SJSA1 (cell line): ENCODE data around the gene MAST4. TPM values are rescaled to one million over a fixed set of nuclear protein-coding genes. Genes with fewer than 3 reads are reported as not detected.

ENCODE experiments used
- DNase-seq, 2 experiments: peaks; one replicate each; pipeline ENCODE4 v3.0.0-alpha.2; 2015 to 2020; ENCODE audit warnings: low spot score in 2 of 2, low read depth in 1 of 2
- H3K27ac ChIP-seq: fragments of 250-450 bp; sonication (Bioruptor Pico); 2 replicates; pipeline ENCODE4 v1.5.1; 2020; ENCODE audit warnings: mild to moderate bottlenecking, moderate library complexity
- H3K27me3 ChIP-seq: fragments of 250-450 bp; sonication (Bioruptor Pico); replicated peaks from 2 replicates; pipeline ENCODE4 v1.5.1; 2020; ENCODE audit warnings: mild to moderate bottlenecking, moderate library complexity
- H3K36me3 ChIP-seq: fragments of 250-450 bp; sonication (Bioruptor Pico); 2 replicates; pipeline ENCODE4 v1.5.1; 2020; ENCODE audit warnings: mild to moderate bottlenecking
- H3K4me1 ChIP-seq: fragments of 250-450 bp; sonication (Bioruptor Pico); replicated peaks from 2 replicates; pipeline ENCODE4 v1.6.1; 2021; ENCODE audit warnings: mild to moderate bottlenecking
- H3K4me3 ChIP-seq: fragments of 250-450 bp; sonication (Bioruptor Pico); 2 replicates; pipeline ENCODE4 v1.5.1; 2020; ENCODE audit warnings: mild to moderate bottlenecking
- H3K9me3 ChIP-seq: fragments of 250-450 bp; sonication (Bioruptor Pico); replicated peaks from 2 replicates; pipeline ENCODE4 v1.5.1; 2020; ENCODE audit warnings: mild to moderate bottlenecking
- total RNA-seq: library from RNA; depleted of rRNA; stranded (reverse); fragments of >200 nt; shearing (Covaris generic); gene quantifications from 2 replicates; pipeline ENCODE4 v1.2.3, GENCODE V29; 2014

The MAST4 gene
- total RNA-seq, 1 experiment from 2014 or later, result 2.3 TPM

GRCh38 chr5:66874004-66874403 is 277.8 kb downstream of the MAST4 start:
- Histone ChIP-seq H3K9me3 (no peaks in the 10 kb centered on the region), H3K4me3 (no peak overlapping the region), H3K27ac (no peak overlapping the region), H3K27me3 (no peaks in the 10 kb centered on the region; the same call in 1 of the 2 replicates), H3K4me1 (no peaks in the 10 kb centered on the region), H3K36me3 (no peaks in the 10 kb centered on the region)
- no peak for DNase-seq

- Histone ChIP-seq H3K27ac (no peak overlapping the region), H3K4me1 (no peaks in the 10 kb centered on the region), H3K36me3 (no peaks in the 10 kb centered on the region), H3K27me3 (no peaks in the 10 kb centered on the region), H3K4me3 (no peak overlapping the region), H3K9me3 (no peaks in the 10 kb centered on the region)
- no peak for DNase-seq
These were observed 279.1 kb downstream of the MAST4 start for GRCh38 chr5:66875315-66875714.

GRCh38 chr5:66876266-66876807 is 280.1 kb downstream of the MAST4 start:
- Histone ChIP-seq H3K4me1 (no peaks in the 10 kb centered on the region), H3K27ac (no peak overlapping the region), H3K4me3 (no peak overlapping the region), H3K36me3 (no peaks in the 10 kb centered on the region), H3K9me3 (no peaks in the 10 kb centered on the region), H3K27me3 (no peaks in the 10 kb centered on the region)
- DNase-seq, result no peak

GRCh38 chr5:66877843-66878242 is 281.6 kb downstream of the MAST4 start:
- H3K36me3 ChIP-seq, result no peaks in the 10 kb centered on the region
- H3K4me1 ChIP-seq, result no peaks in the 10 kb centered on the region
- H3K27me3 ChIP-seq, result no peaks in the 10 kb centered on the region
- no peaks in the 10 kb centered on the region for H3K9me3 ChIP-seq
- H3K4me3 ChIP-seq, result no peak overlapping the region
- DNase-seq, result no peak
- no peak overlapping the region for H3K27ac ChIP-seq

GRCh38 chr5:66880401-66880800 is 284.2 kb downstream of the MAST4 start:
- H3K36me3 ChIP-seq, result no peaks in the 10 kb centered on the region
- no peak overlapping the region for H3K4me3 ChIP-seq
- H3K9me3 ChIP-seq, result no peaks in the 10 kb centered on the region
- H3K27ac ChIP-seq, result no peak overlapping the region
- no peaks in the 10 kb centered on the region for H3K27me3 ChIP-seq
- no peaks in the 10 kb centered on the region for H3K4me1 ChIP-seq
- no peak for DNase-seq

- Histone ChIP-seq H3K9me3 (no peaks in the 10 kb centered on the region), H3K4me1 (no peaks in the 10 kb centered on the region), H3K36me3 (no peaks in the 10 kb centered on the region), H3K27me3 (no peaks in the 10 kb centered on the region), H3K27ac (no peak overlapping the region), H3K4me3 (no peak overlapping the region)
- no peak for DNase-seq
These were observed 285.4 kb downstream of the MAST4 start for GRCh38 chr5:66881480-66882161.

- H3K36me3 ChIP-seq, result no peaks in the 10 kb centered on the region
- H3K9me3 ChIP-seq, result no peaks in the 10 kb centered on the region
- no peaks in the 10 kb centered on the region for H3K4me1 ChIP-seq
- H3K4me3 ChIP-seq, result no peak overlapping the region
- no peaks in the 10 kb centered on the region; the same call in 1 of the 2 replicates for H3K27me3 ChIP-seq
- no peak overlapping the region for H3K27ac ChIP-seq
- no peak for DNase-seq
These were observed 286.5 kb downstream of the MAST4 start for GRCh38 chr5:66882606-66883227.

GRCh38 chr5:66884564-66885243 is 288.5 kb downstream of the MAST4 start:
- no peaks in the 10 kb centered on the region for H3K4me1 ChIP-seq
- no peaks in the 10 kb centered on the region for H3K9me3 ChIP-seq
- no peak for DNase-seq
- no peaks in the 10 kb centered on the region; the same call in 1 of the 2 replicates for H3K27me3 ChIP-seq
- no peak overlapping the region for H3K27ac ChIP-seq
- H3K4me3 ChIP-seq, result no peak overlapping the region
- H3K36me3 ChIP-seq, result no peaks in the 10 kb centered on the region

GRCh38 chr5:66886941-66887340 is 290.7 kb downstream of the MAST4 start:
- no peaks in the 10 kb centered on the region for H3K9me3 ChIP-seq
- no peaks in the 10 kb centered on the region; the same call in 1 of the 2 replicates for H3K27me3 ChIP-seq
- no peak for DNase-seq
- no peak overlapping the region for H3K4me3 ChIP-seq
- no peak overlapping the region for H3K27ac ChIP-seq
- H3K4me1 ChIP-seq, result no peaks in the 10 kb centered on the region
- no peaks in the 10 kb centered on the region for H3K36me3 ChIP-seq

GRCh38 chr5:66888613-66889012 is 292.4 kb downstream of the MAST4 start:
- H3K27me3 ChIP-seq, result no peaks in the 10 kb centered on the region; the same call in 1 of the 2 replicates
- no peak overlapping the region for H3K27ac ChIP-seq
- no peaks in the 10 kb centered on the region for H3K9me3 ChIP-seq
- no peak for DNase-seq
- no peaks in the 10 kb centered on the region for H3K4me1 ChIP-seq
- no peak overlapping the region for H3K4me3 ChIP-seq
- H3K36me3 ChIP-seq, result no peaks in the 10 kb centered on the region

GRCh38 chr5:66889056-66889455 is 292.9 kb downstream of the MAST4 start:
- no peaks in the 10 kb centered on the region for H3K4me1 ChIP-seq
- DNase-seq, result no peak
- no peaks in the 10 kb centered on the region for H3K36me3 ChIP-seq
- no peaks in the 10 kb centered on the region for H3K9me3 ChIP-seq
- H3K27me3 ChIP-seq, result no peaks in the 10 kb centered on the region; the same call in 1 of the 2 replicates
- no peak overlapping the region for H3K27ac ChIP-seq
- no peak overlapping the region for H3K4me3 ChIP-seq

- H3K4me1 ChIP-seq, result no peaks in the 10 kb centered on the region
These were observed 293.3 kb downstream of the MAST4 start for GRCh38 chr5:66889524-66889923.

GRCh38 chr5:66891184-66891925 is 295.2 kb downstream of the MAST4 start:
- no peak for DNase-seq
- H3K36me3 ChIP-seq, result no peaks in the 10 kb centered on the region
- no peaks in the 10 kb centered on the region for H3K9me3 ChIP-seq
- H3K27me3 ChIP-seq, result no peaks in the 10 kb centered on the region; the same call in 1 of the 2 replicates
- H3K4me3 ChIP-seq, result no peak overlapping the region
- no peak overlapping the region for H3K27ac ChIP-seq
- H3K4me1 ChIP-seq, result no peaks in the 10 kb centered on the region

More at GRCh38 chr5:66889524-66889923, 293.3 kb downstream of the MAST4 start:
- Histone ChIP-seq H3K27ac (no peak overlapping the region), H3K27me3 (no peaks in the 10 kb centered on the region; the same call in 1 of the 2 replicates), H3K36me3 (no peaks in the 10 kb centered on the region), H3K9me3 (no peaks in the 10 kb centered on the region), H3K4me3 (no peak overlapping the region)
- no peak for DNase-seq
